H9 (cell line): Measurements from ENCODE around the gene CCDC178. TPM values are rescaled to one million over a fixed set of nuclear protein-coding genes. Genes with fewer than 3 reads are reported as not detected.

Experiments
- DNase-seq: peaks from one replicate; pipeline ENCODE4 v3.0.0-alpha.2; 2017
- H2AFZ ChIP-seq: one replicate; pipeline ENCODE4 v1.6.1; 2013; ENCODE audit warnings: mild to moderate bottlenecking, low read length, control low read depth, moderate library complexity
- H2AK5ac ChIP-seq: 2 replicates; pipeline ENCODE4 v1.6.1; 2013; ENCODE audit warnings: low read length, control low read depth, mixed read lengths; ENCODE audit not compliant: insufficient read length
- H2BK120ac ChIP-seq: one replicate; pipeline ENCODE4 v1.6.1; 2013; ENCODE audit warnings: low read depth, mild to moderate bottlenecking, low read length, control low read depth, inconsistent platforms; ENCODE audit not compliant: poor library complexity, severe bottlenecking
- H2BK12ac ChIP-seq: 2 replicates; pipeline ENCODE4 v1.6.1; 2013; ENCODE audit warnings: low read length, control low read depth, mixed read lengths, low read depth; ENCODE audit not compliant: insufficient read length
- H2BK15ac ChIP-seq: 2 replicates; pipeline ENCODE4 v1.6.1; 2013; ENCODE audit warnings: low read depth, low read length, control low read depth
- H2BK20ac ChIP-seq: one replicate; pipeline ENCODE4 v1.6.1; 2013; ENCODE audit warnings: low read depth, mild to moderate bottlenecking, low read length, control low read depth, inconsistent platforms; ENCODE audit not compliant: poor library complexity, severe bottlenecking
- H2BK5ac ChIP-seq: 2 replicates; pipeline ENCODE4 v1.6.1; 2013; ENCODE audit warnings: low read length, control low read depth, mixed read lengths; ENCODE audit not compliant: insufficient read length
- H3K14ac ChIP-seq: 2 replicates; pipeline ENCODE4 v1.6.1; 2013; ENCODE audit warnings: low read length, control low read depth; ENCODE audit not compliant: insufficient read depth
- H3K18ac ChIP-seq: 2 replicates; pipeline ENCODE4 v1.6.1; 2013; ENCODE audit warnings: low read depth, mild to moderate bottlenecking, mixed read lengths, low read length, control low read depth; ENCODE audit not compliant: insufficient read length
- H3K23ac ChIP-seq: 2 replicates; pipeline ENCODE4 v1.6.1; 2013; ENCODE audit warnings: low read length, control low read depth, mixed read lengths, low read depth; ENCODE audit not compliant: insufficient read length
- H3K23me2 ChIP-seq: 2 replicates; pipeline ENCODE4 v1.6.1; 2013; ENCODE audit warnings: low read depth, mild to moderate bottlenecking, mixed read lengths, low read length, control low read depth; ENCODE audit not compliant: insufficient read length, poor library complexity, severe bottlenecking
- H3K27ac ChIP-seq: 2 replicates; pipeline ENCODE4 v1.5.1; 2013; ENCODE audit warnings: low read length, control low read depth, mixed read lengths, low read depth; ENCODE audit not compliant: insufficient read length
- H3K27me3 ChIP-seq: 2 replicates; pipeline ENCODE4 v1.6.1; 2013; ENCODE audit warnings: low read length, control low read depth, inconsistent platforms; ENCODE audit not compliant: insufficient read depth
- H3K4ac ChIP-seq: 2 replicates; pipeline ENCODE4 v1.6.1; 2013; ENCODE audit warnings: low read depth, mild to moderate bottlenecking, control low read depth, inconsistent platforms, low read length, moderate library complexity
- H3K4me1 ChIP-seq: 2 replicates; pipeline ENCODE4 v1.6.1; 2013; ENCODE audit warnings: low read length, control low read depth, inconsistent platforms; ENCODE audit not compliant: insufficient read depth
- H3K4me2 ChIP-seq: 2 replicates; pipeline ENCODE4 v1.6.1; 2013; ENCODE audit warnings: low read length, control low read depth, mixed read lengths; ENCODE audit not compliant: insufficient read length, insufficient read depth
- H3K56ac ChIP-seq: 2 replicates; pipeline ENCODE4 v1.6.1; 2013; ENCODE audit warnings: low read depth, mild to moderate bottlenecking, mixed read lengths, low read length, control low read depth; ENCODE audit not compliant: insufficient read length
- H3K79me1 ChIP-seq: 2 replicates; pipeline ENCODE4 v1.6.1; 2013; ENCODE audit warnings: low read depth, mild to moderate bottlenecking, moderate library complexity, low read length, control low read depth, inconsistent platforms; ENCODE audit not compliant: insufficient read depth, poor library complexity, severe bottlenecking
- H3K79me2 ChIP-seq: 2 replicates; pipeline ENCODE4 v1.6.1; 2013; ENCODE audit warnings: low read length, control low read depth, inconsistent platforms; ENCODE audit not compliant: insufficient read depth
- H3K9ac ChIP-seq: 2 replicates; pipeline ENCODE4 v1.6.1; 2013; ENCODE audit warnings: low read length, control low read depth, mixed read lengths; ENCODE audit not compliant: insufficient read length; ENCODE audit errors: extremely low read depth
- H3K9me3 ChIP-seq: one replicate; pipeline ENCODE4 v1.6.1; 2013; ENCODE audit warnings: low read depth, low read length, inconsistent platforms; ENCODE audit not compliant: control insufficient read depth
- H3T11ph ChIP-seq: one replicate; pipeline ENCODE4 v1.6.1; 2013; ENCODE audit warnings: mild to moderate bottlenecking, low read length, control low read depth, inconsistent platforms
- H4K20me1 ChIP-seq: one replicate; pipeline ENCODE4 v1.6.1; 2013; ENCODE audit not compliant: control insufficient read depth, insufficient read length, insufficient read depth
- H4K5ac ChIP-seq: 2 replicates; pipeline ENCODE4 v1.6.1; 2013; ENCODE audit warnings: low read depth, mild to moderate bottlenecking, mixed read lengths, low read length, control low read depth; ENCODE audit not compliant: insufficient read length
- H4K8ac ChIP-seq: replicated peaks from 2 replicates; pipeline ENCODE4 v1.6.1; 2013; ENCODE audit warnings: low read length, control low read depth, mixed read lengths, low read depth; ENCODE audit not compliant: insufficient read length
- H4K91ac ChIP-seq: 2 replicates; pipeline ENCODE4 v1.6.1; 2013; ENCODE audit warnings: low read depth, mild to moderate bottlenecking, moderate library complexity, mixed read lengths, low read length, control low read depth; ENCODE audit not compliant: insufficient read length
- H3K27ac Mint-ChIP-seq, 3 experiments: 2 replicates in 2 of 3; 3 replicates in 1 of 3; pipeline ENCODE4 v1.8.0; 2020 to 2021; ENCODE audit warnings: mixed read lengths in 3 of 3, mild to moderate bottlenecking in 1 of 3, moderate library complexity in 1 of 3
- H3K27me3 Mint-ChIP-seq: 2 replicates; pipeline ENCODE4 v1.8.0; 2021; ENCODE audit warnings: low read depth, mild to moderate bottlenecking, moderate library complexity, mixed read lengths
- H3K36me3 Mint-ChIP-seq, 3 experiments: 2 replicates in 2 of 3; 3 replicates in 1 of 3; pipeline ENCODE4 v1.8.0; 2020 to 2021; ENCODE audit warnings: low read depth in 3 of 3, mixed read lengths in 3 of 3; ENCODE audit not compliant: insufficient read depth in 1 of 3
- H3K4me1 Mint-ChIP-seq, 2 experiments: 2 replicates each; pipeline ENCODE4 v1.8.0; 2020; ENCODE audit warnings: mixed read lengths in 2 of 2
- H3K4me3 Mint-ChIP-seq, 2 experiments: 2 replicates in 1 of 2; 3 replicates in 1 of 2; pipeline ENCODE4 v1.8.0; 2020 to 2021; ENCODE audit warnings: mild to moderate bottlenecking in 2 of 2, mixed read lengths in 2 of 2, moderate library complexity in 1 of 2
- H3K9me3 Mint-ChIP-seq, 2 experiments: 2 replicates in 1 of 2; 3 replicates in 1 of 2; pipeline ENCODE4 v1.8.0; 2020; ENCODE audit warnings: mild to moderate bottlenecking in 2 of 2, mixed read lengths in 2 of 2, moderate library complexity in 1 of 2
- CTCF ChIP-seq: fragments of 200-600 bp; sonication (generic); conservative IDR thresholded peaks from 3 replicates; pipeline ENCODE4 v1.8.0; 2021; ENCODE audit warnings: antibody characterized with exemption, mild to moderate bottlenecking
- total RNA-seq: library from RNA; stranded (reverse); gene quantifications from 2 replicates; pipeline ENCODE4 v1.2.1, GENCODE V29; 2021

The CCDC178 gene
- total RNA-seq, 1 experiment from 2014 or later = not detected

GRCh38 chr18:33107511-33107910 lies 333.0 kb downstream of the CCDC178 start:
- H3K14ac ChIP-seq = no peak overlapping the region
- H4K20me1 ChIP-seq = no peaks in the 10 kb centered on the region
- no peaks in the 10 kb centered on the region for H3K9me3 ChIP-seq
- no peaks in the 10 kb centered on the region for H3K9me3 Mint-ChIP-seq
- H3K4me3 Mint-ChIP-seq = no peak overlapping the region
- no peak overlapping the region for H2BK120ac ChIP-seq
- no peak overlapping the region for H2AFZ ChIP-seq
- H4K91ac ChIP-seq = no peak overlapping the region
- no peak overlapping the region for H3K4ac ChIP-seq
- H3K4me1 Mint-ChIP-seq = no peaks in the 10 kb centered on the region
- H3K56ac ChIP-seq = no peak overlapping the region
- H3K27me3 ChIP-seq = no peaks in the 10 kb centered on the region
- no peak overlapping the region for H2BK12ac ChIP-seq
- H2BK15ac ChIP-seq = no peak overlapping the region
- no peak overlapping the region for H3K18ac ChIP-seq
- no peak overlapping the region for H2AK5ac ChIP-seq
- H3K27ac ChIP-seq = no peak overlapping the region
- no peaks in the 10 kb centered on the region for H3K36me3 Mint-ChIP-seq
- H3K27me3 Mint-ChIP-seq = peaks cover 5% of the 10 kb centered on the region
- no peak overlapping the region for H3K27ac Mint-ChIP-seq
- H3K79me1 ChIP-seq = no peaks in the 10 kb centered on the region
- H3K4me2 ChIP-seq = no peak overlapping the region
- no peak overlapping the region for H3K9ac ChIP-seq
- no peaks in the 10 kb centered on the region for H3K79me2 ChIP-seq
- no peak overlapping the region for H3T11ph ChIP-seq
- no peak overlapping the region for H4K5ac ChIP-seq
- H3K4me1 ChIP-seq = no peaks in the 10 kb centered on the region
- no peak overlapping the region for H4K8ac ChIP-seq
- H2BK5ac ChIP-seq = no peak overlapping the region
- no peak overlapping the region for H2BK20ac ChIP-seq
- TF ChIP-seq CTCF = no peak
- H3K23ac ChIP-seq = no peak overlapping the region
- H3K23me2 ChIP-seq = no peaks in the 10 kb centered on the region
- DNase-seq = no peak
